HepG2 (cell line): ENCODE measurements around the gene RHBDF2. TPM values are rescaled to one million over a fixed set of nuclear protein-coding genes. Genes with fewer than 3 reads are reported as not detected.
A peak's percentile ranks its signal among the peaks of the same experiment; 100 is the strongest.

Source experiments
- CBX1 ChIP-seq: IDR thresholded peaks from one replicate; pipeline ENCODE4 v1.6.1; 2016; ENCODE audit warnings: antibody characterized with exemption, low read depth
- CEBPG ChIP-seq: IDR thresholded peaks from 2 replicates; pipeline ENCODE4 v1.6.1; 2016
- FOXA1 ChIP-seq, 2 experiments: fragments of 450-650 bp in 1 of 2; sonication (generic) in 1 of 2; formaldehyde crosslinking in 1 of 2; IDR thresholded peaks; 2 replicates each; pipeline versions ENCODE4 v1.4.0 to v1.6.1; 2016 to 2020; ENCODE audit warnings: missing genetic modification reagents in 1 of 2
- FOXC1 ChIP-seq: sonication (generic); formaldehyde crosslinking; IDR thresholded peaks from 2 replicates; pipeline ENCODE4 v1.8.0; 2022; ENCODE audit warnings: mild to moderate bottlenecking, missing genetic modification reagents, borderline replicate concordance
- GATAD1 ChIP-seq: IDR thresholded peaks from 2 replicates; pipeline ENCODE4 v1.6.1; 2016; ENCODE audit warnings: missing genetic modification reagents, missing compliant biosample characterization
- HMG20A ChIP-seq: IDR thresholded peaks from 2 replicates; pipeline ENCODE4 v1.6.1; 2016; ENCODE audit warnings: borderline replicate concordance
- KAT8 ChIP-seq: IDR thresholded peaks from 2 replicates; pipeline ENCODE4 v1.6.1; 2016; ENCODE audit warnings: missing genetic modification reagents, missing compliant biosample characterization
- KMT2B ChIP-seq: IDR thresholded peaks from 2 replicates; pipeline ENCODE4 v1.6.1; 2016; ENCODE audit warnings: missing genetic modification reagents, missing compliant biosample characterization
- MED8 ChIP-seq: sonication (generic); formaldehyde crosslinking; IDR thresholded peaks from 2 replicates; pipeline ENCODE4 v1.8.1; 2023; ENCODE audit warnings: mild to moderate bottlenecking, missing genetic modification reagents; ENCODE audit not compliant: insufficient replicate concordance
- NFYC ChIP-seq: IDR thresholded peaks from 2 replicates; pipeline ENCODE4 v1.6.1; 2016; ENCODE audit warnings: missing genetic modification reagents, missing compliant biosample characterization
- POLR2AphosphoS2 ChIP-seq: IDR thresholded peaks from 2 replicates; pipeline ENCODE4 v1.6.1; 2011; ENCODE audit warnings: low read depth, low read length, improper control_type of control experiment
- SAFB2 ChIP-seq: sonication (generic); formaldehyde crosslinking; IDR thresholded peaks from 2 replicates; pipeline ENCODE4 v1.5.1; 2020; ENCODE audit warnings: missing genetic modification reagents, low read depth, mild to moderate bottlenecking, borderline replicate concordance
- SALL1 ChIP-seq: sonication (generic); formaldehyde crosslinking; IDR thresholded peaks from 2 replicates; pipeline ENCODE4 v1.8.0; 2022; ENCODE audit warnings: mild to moderate bottlenecking, missing genetic modification reagents
- SKIL ChIP-seq: sonication (generic); formaldehyde crosslinking; IDR thresholded peaks from 2 replicates; pipeline ENCODE4 v1.8.0; 2022; ENCODE audit warnings: missing genetic modification reagents, mild to moderate bottlenecking, moderate library complexity, borderline replicate concordance
- SNRNP70 ChIP-seq: fragments of 200-400 bp; formaldehyde crosslinking; IDR thresholded peaks from 2 replicates; pipeline ENCODE4 v1.6.1; 2017; ENCODE audit warnings: mild to moderate bottlenecking, low read depth, low read length, moderate library complexity
- SP2 ChIP-seq: sonication (generic); formaldehyde crosslinking; IDR thresholded peaks from 2 replicates; pipeline ENCODE4 v1.5.1; 2020; ENCODE audit warnings: mild to moderate bottlenecking, missing genetic modification reagents
- XBP1 ChIP-seq: sonication (generic); formaldehyde crosslinking; IDR thresholded peaks from 2 replicates; pipeline ENCODE4 v1.5.0; 2020; ENCODE audit warnings: missing genetic modification reagents
- ZBTB26 ChIP-seq: IDR thresholded peaks from 2 replicates; pipeline ENCODE4 v1.6.1; 2016; ENCODE audit warnings: missing compliant biosample characterization, missing genetic modification reagents, borderline replicate concordance
- ZBTB43 ChIP-seq: sonication (generic); formaldehyde crosslinking; conservative IDR thresholded peaks from 2 replicates; pipeline ENCODE4 v1.4.0; 2020; ENCODE audit warnings: missing genetic modification reagents
- ZBTB7B ChIP-seq: sonication (generic); formaldehyde crosslinking; IDR thresholded peaks from 2 replicates; pipeline ENCODE4 v1.4.0; 2020; ENCODE audit warnings: missing genetic modification reagents
- ZFP62 ChIP-seq: sonication (generic); formaldehyde crosslinking; IDR thresholded peaks from 2 replicates; pipeline ENCODE4 v1.4.0; 2020; ENCODE audit warnings: missing genetic modification reagents
- ZIK1 ChIP-seq: sonication (generic); formaldehyde crosslinking; IDR thresholded peaks from 2 replicates; pipeline ENCODE4 v1.5.0; 2020; ENCODE audit warnings: mild to moderate bottlenecking, low read depth, missing genetic modification reagents, borderline replicate concordance
- ZNF160 ChIP-seq: sonication (generic); formaldehyde crosslinking; IDR thresholded peaks from 2 replicates; pipeline ENCODE4 v1.8.0; 2022; ENCODE audit warnings: mild to moderate bottlenecking, inconsistent platforms, missing genetic modification reagents
- ZNF232 ChIP-seq: sonication (generic); formaldehyde crosslinking; IDR thresholded peaks from 2 replicates; pipeline ENCODE4 v1.4.0; 2020; ENCODE audit warnings: missing genetic modification reagents, borderline replicate concordance
- ZSCAN21 ChIP-seq: sonication (generic); formaldehyde crosslinking; IDR thresholded peaks from 2 replicates; pipeline ENCODE4 v1.8.0; 2022; ENCODE audit warnings: mild to moderate bottlenecking, missing genetic modification reagents, moderate library complexity, borderline replicate concordance
- polyA plus RNA-seq, 8 experiments: library from polyadenylated mRNA; depleted of rRNA in 3 of 8; stranded (reverse) in 7 of 8; unstranded in 1 of 8; fragments of >200 nt; fragmentation: Illumina TruSeq in 4 of 8; extraction: Trizol in 4 of 8; gene quantifications; 2 replicates each; pipeline versions ENCODE4 v1.2.1 to v1.2.3, GENCODE V29; 2011 to 2016; ENCODE audit warnings: low read depth in 4 of 8, missing spikeins in 1 of 8, mixed read lengths in 1 of 8; ENCODE audit not compliant: insufficient read depth in 1 of 8
- total RNA-seq, 5 experiments: library from RNA; depleted of rRNA; stranded (reverse); fragments of >200 nt; fragmentation: Illumina TruSeq; extraction: Trizol; gene quantifications; 2 replicates each; pipeline ENCODE4 v1.2.3, GENCODE V29; 2016; ENCODE audit warnings: low read depth in 1 of 5
- TF ChIP-seq, protein P1 (sequence below): sonication (generic); formaldehyde crosslinking; IDR thresholded peaks from 2 replicates; pipeline ENCODE4 v1.5.0; 2020; ENCODE audit warnings: missing genetic modification reagents

The RHBDF2 gene
- total and polyA plus RNA-seq, 2 of the 13 experiments (the other 11 are each of a cell fraction or from before 2014, with no cell fraction given) = 7.8 to 24.2 TPM

GRCh38 chr17:76499267-76499667 lies 2.0 kb downstream of the RHBDF2 start (continued):
- no peak for TF ChIP-seq FOXC1 (CRISPR knock-in tag)
- no peak for TF ChIP-seq ZFP62 (CRISPR knock-in tag)
- TF ChIP-seq SNRNP70 = no peak
- peak; percentile 79 for TF ChIP-seq SALL1 (CRISPR knock-in tag)
- TF ChIP-seq GATAD1 (CRISPR knock-in tag) = peak; percentile 69
- TF ChIP-seq KMT2B (CRISPR knock-in tag) = peak; percentile 70
- peak; percentile 33; the same call in 1 of the 2 replicates for TF ChIP-seq CEBPG (CRISPR knock-in tag)
- TF ChIP-seq MED8 (CRISPR knock-in tag) = no peak
- peak; percentile 72 for TF ChIP-seq FOXA1 (IDR thresholded peaks at IDR 0.05)
- peak; percentile 98 for TF ChIP-seq FOXA1 (CRISPR knock-in tag; IDR thresholded peaks at IDR 0.05)
- peak; percentile 88 for TF ChIP-seq ZNF232
- TF ChIP-seq KAT8 (CRISPR knock-in tag) = peak; percentile 84
- 0 out of 2 replicates have a peak, but pooled peaks have one; percentile 57 for TF ChIP-seq SAFB2 (CRISPR knock-in tag)
- peak; percentile 64 for TF ChIP-seq ZBTB26
- peak; percentile 77 for TF ChIP-seq CBX1
- TF ChIP-seq HMG20A (CRISPR knock-in tag) = peak; percentile 93
- TF ChIP-seq ZIK1 = no peak
- 0 out of 2 replicates have a peak, but pooled peaks have one; percentile 6 for TF ChIP-seq ZSCAN21 (CRISPR knock-in tag)
- 0 out of 2 replicates have a peak, but pooled peaks have one; percentile 68 for TF ChIP-seq ZNF160 (CRISPR knock-in tag)
- TF ChIP-seq XBP1 (CRISPR knock-in tag) = no peak
- peak; percentile 28; the same call in 1 of the 2 replicates for TF ChIP-seq NFYC
- peak; percentile 78; the same call in 1 of the 2 replicates for TF ChIP-seq SKIL (CRISPR knock-in tag)
- no peak for TF ChIP-seq POLR2AphosphoS2
- peak; percentile 98 for TF ChIP-seq ZBTB7B
- TF ChIP-seq ZBTB43 (CRISPR knock-in tag) = no peak; the same call in none of the 2 replicates
- TF ChIP-seq SP2 (CRISPR knock-in tag) = no peak
- TF ChIP-seq, protein P1, sequence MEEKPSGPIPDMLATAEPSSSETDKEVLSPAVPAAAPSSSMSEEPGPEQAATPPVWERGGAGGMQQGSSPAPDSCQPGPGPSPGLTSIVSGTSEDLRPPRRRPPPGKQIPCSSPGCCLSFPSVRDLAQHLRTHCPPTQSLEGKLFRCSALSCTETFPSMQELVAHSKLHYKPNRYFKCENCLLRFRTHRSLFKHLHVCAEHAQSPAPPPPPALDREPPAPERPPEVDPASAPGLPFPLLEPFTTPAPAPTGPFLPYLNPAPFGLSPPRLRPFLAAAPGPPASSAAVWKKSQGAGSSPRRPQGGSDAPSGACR (CRISPR knock-in tag) = 0 out of 2 replicates have a peak, but pooled peaks have one; percentile 63
